HCT116 (cell line): ENCODE data around the gene SDC3. TPM values are rescaled to one million over a fixed set of nuclear protein-coding genes. Genes with fewer than 3 reads are reported as not detected.

Source experiments
- ATAC-seq: fragments of 200-7000 bp; cut with Tn5 transposase; 2 replicates; pipeline ENCODE4 v1.9.1; 2020; ENCODE audit warnings: mild to moderate bottlenecking, moderate library complexity
- BruUV-seq: library from RNA; stranded (reverse); fragments of 400-500 nt; replicated peaks from 2 replicates; lab custom pipeline; 2021; lab: Mats Ljungman, UMichigan
- CTCF ChIA-PET: fragments of 300-600 bp; sonication (Branson Sonifier 250); formaldehyde crosslinking; loops from one replicate; lab custom pipeline; 2021; ENCODE audit warnings: antibody characterized with exemption; lab: Charles Lee
- POLR2A ChIA-PET: fragments of 300-600, 350-600 bp; sonication (Branson Sonifier 250); formaldehyde crosslinking; loops from one replicate; lab custom pipeline; 2021; ENCODE audit warnings: antibody characterized with exemption; lab: Charles Lee
- RAD21 ChIA-PET, 2 experiments: fragments of 300-600 bp; sonication (Branson Sonifier 250); formaldehyde crosslinking; loops; one replicate each; lab custom pipeline; 2023; ENCODE audit warnings: low total read pairs in 2 of 2; ENCODE audit not compliant: uncharacterized antibody in 2 of 2, unreplicated experiment in 2 of 2, low non-redundant PET in 1 of 2; lab: Charles Lee
- DNase-seq: peaks from one replicate; pipeline ENCODE4 v3.0.0-alpha.2; 2010; ENCODE audit warnings: low read depth, low spot score
- H2AFZ ChIP-seq: fragments of 200-600 bp; shearing (Covaris generic), sonication (generic); 2 replicates; pipeline ENCODE4 v1.6.1; 2017; ENCODE audit warnings: low read depth, mixed run types, mixed read lengths, antibody characterized with exemption, low read length; ENCODE audit not compliant: poor library complexity, severe bottlenecking
- H3K27ac ChIP-seq: 2 replicates; pipeline ENCODE4 v1.5.1; 2012; ENCODE audit warnings: low read depth, low read length
- H3K27me3 ChIP-seq: fragments of 200-600 bp; sonication (generic); 2 replicates; pipeline ENCODE4 v1.6.1; 2016; ENCODE audit warnings: mixed run types, low read length, mixed read lengths; ENCODE audit not compliant: insufficient read depth
- H3K36me3 ChIP-seq, 2 experiments: fragments of 200-500 bp in 1 of 2; fragments of 200-600 bp in 1 of 2; sonication (Bioruptor generic) in 1 of 2; sonication (generic) in 1 of 2; 2 replicates each; pipeline versions ENCODE4 v1.5.1 to v1.6.1; 2014 to 2016; ENCODE audit warnings: low read length in 2 of 2, inconsistent platforms in 1 of 2, mixed read lengths in 1 of 2, mixed run types in 1 of 2; ENCODE audit not compliant: insufficient read depth in 2 of 2, control insufficient read depth in 1 of 2
- H3K4me1 ChIP-seq, 2 experiments: fragments of 200-600 bp in 1 of 2; sonication (generic) in 1 of 2; 2 replicates each; pipeline versions ENCODE4 v1.5.1 to v1.6.1; 2012 to 2017; ENCODE audit warnings: low read length in 2 of 2, inconsistent platforms in 1 of 2, mild to moderate bottlenecking in 1 of 2, mixed read lengths in 1 of 2, mixed run types in 1 of 2, moderate library complexity in 1 of 2; ENCODE audit not compliant: insufficient read depth in 2 of 2, control insufficient read depth in 1 of 2
- H3K4me2 ChIP-seq: fragments of 200-600 bp; sonication (generic); 2 replicates; pipeline ENCODE4 v1.6.1; 2017; ENCODE audit warnings: mixed run types, low read length, mixed read lengths
- H3K4me3 ChIP-seq, 2 experiments: fragments of 200-600 bp in 1 of 2; sonication (generic) in 1 of 2; replicated peaks in 1 of 2; 2 replicates each; pipeline ENCODE4 v1.5.1; 2011 to 2016; ENCODE audit warnings: low read length in 2 of 2, control low read depth in 1 of 2, low read depth in 1 of 2, mild to moderate bottlenecking in 1 of 2, mixed read lengths in 1 of 2, mixed run types in 1 of 2
- H3K79me2 ChIP-seq: fragments of 200-600 bp; sonication (generic); 2 replicates; pipeline ENCODE4 v1.6.1; 2017; ENCODE audit warnings: mild to moderate bottlenecking, mixed run types, low read length, moderate library complexity, mixed read lengths; ENCODE audit not compliant: insufficient read depth
- H3K9ac ChIP-seq: fragments of 200-600 bp; sonication (generic); 2 replicates; pipeline ENCODE4 v1.6.1; 2016; ENCODE audit warnings: low read length, mixed read lengths
- H3K9me2 ChIP-seq: fragments of 200-600 bp; sonication (generic), shearing (Covaris generic); 2 replicates; pipeline ENCODE4 v1.6.1; 2017; ENCODE audit warnings: mixed run types, mild to moderate bottlenecking, moderate library complexity; ENCODE audit not compliant: insufficient read depth
- H3K9me3 ChIP-seq, 2 experiments: fragments of 200-500 bp in 1 of 2; fragments of 200-600 bp in 1 of 2; sonication (Bioruptor generic) in 1 of 2; sonication (generic) in 1 of 2; 2 replicates each; pipeline ENCODE4 v1.6.1; 2014 to 2017; ENCODE audit warnings: low read length in 2 of 2, mixed read lengths in 2 of 2, inconsistent platforms in 1 of 2, low read depth in 1 of 2, mild to moderate bottlenecking in 1 of 2, mixed run types in 1 of 2, moderate library complexity in 1 of 2; ENCODE audit not compliant: control insufficient read depth in 1 of 2, insufficient read depth in 1 of 2
- H4K20me1 ChIP-seq: fragments of 200-600 bp; sonication (generic), shearing (Covaris generic); 2 replicates; pipeline ENCODE4 v1.6.1; 2017; ENCODE audit warnings: mixed run types, mild to moderate bottlenecking, moderate library complexity; ENCODE audit not compliant: insufficient read depth
- CBX3 ChIP-seq: IDR thresholded peaks from 2 replicates; pipeline ENCODE4 v1.6.1; 2012; ENCODE audit warnings: low read depth
- CTCF ChIP-seq, 3 experiments: fragments of 200-600 bp in 1 of 3; sonication (generic) in 1 of 3; IDR thresholded peaks in 2 of 3; conservative IDR thresholded peaks in 1 of 3; 2 replicates each; pipeline ENCODE4 v1.5.1; 2012 to 2017; ENCODE audit warnings: low read depth in 2 of 3, low read length in 2 of 3, antibody characterized with exemption in 1 of 3, borderline replicate concordance in 1 of 3, control low read depth in 1 of 3, mild to moderate bottlenecking in 1 of 3, mixed read lengths in 1 of 3, mixed run types in 1 of 3, moderate library complexity in 1 of 3; ENCODE audit not compliant: insufficient read depth in 1 of 3
- EZH2phosphoT487 ChIP-seq: fragments of 200-600 bp; IDR thresholded peaks from 2 replicates; pipeline ENCODE4 v1.6.1; 2018; ENCODE audit warnings: antibody characterized with exemption, borderline replicate concordance
- MAX ChIP-seq: IDR thresholded peaks from 2 replicates; pipeline ENCODE4 v1.6.1; 2012
- SP1 ChIP-seq: IDR thresholded peaks from 2 replicates; pipeline ENCODE4 v1.6.1; 2012; ENCODE audit warnings: low read depth
- SRF ChIP-seq: IDR thresholded peaks from 2 replicates; pipeline ENCODE4 v1.6.1; 2012; ENCODE audit warnings: low read depth
- TCF7L2 ChIP-seq: IDR thresholded peaks from 2 replicates; pipeline ENCODE4 v1.7.0; 2011; ENCODE audit warnings: borderline replicate concordance, inconsistent platforms; ENCODE audit not compliant: insufficient read depth, insufficient read length; ENCODE audit errors: extremely low read depth
- ZBTB33 ChIP-seq: IDR thresholded peaks from 2 replicates; pipeline ENCODE4 v1.6.1; 2011; ENCODE audit warnings: mild to moderate bottlenecking, low read length, moderate library complexity; ENCODE audit not compliant: insufficient replicate concordance; ENCODE audit errors: extremely low read depth
- intact Hi-C: fragments of 100-400 bp; cut with micrococcal nuclease; formaldehyde crosslinking; loops from 2 replicates; pipeline ENCODE4 v1.10.0; 2022
- total RNA-seq: library from RNA; stranded (reverse); gene quantifications from one replicate; pipeline ENCODE4 v1.2.1, GENCODE V29; 2021; ENCODE audit not compliant: unreplicated experiment

The SDC3 gene
- total RNA-seq, 1 experiment from 2014 or later, result 40.1 TPM

DNA sequence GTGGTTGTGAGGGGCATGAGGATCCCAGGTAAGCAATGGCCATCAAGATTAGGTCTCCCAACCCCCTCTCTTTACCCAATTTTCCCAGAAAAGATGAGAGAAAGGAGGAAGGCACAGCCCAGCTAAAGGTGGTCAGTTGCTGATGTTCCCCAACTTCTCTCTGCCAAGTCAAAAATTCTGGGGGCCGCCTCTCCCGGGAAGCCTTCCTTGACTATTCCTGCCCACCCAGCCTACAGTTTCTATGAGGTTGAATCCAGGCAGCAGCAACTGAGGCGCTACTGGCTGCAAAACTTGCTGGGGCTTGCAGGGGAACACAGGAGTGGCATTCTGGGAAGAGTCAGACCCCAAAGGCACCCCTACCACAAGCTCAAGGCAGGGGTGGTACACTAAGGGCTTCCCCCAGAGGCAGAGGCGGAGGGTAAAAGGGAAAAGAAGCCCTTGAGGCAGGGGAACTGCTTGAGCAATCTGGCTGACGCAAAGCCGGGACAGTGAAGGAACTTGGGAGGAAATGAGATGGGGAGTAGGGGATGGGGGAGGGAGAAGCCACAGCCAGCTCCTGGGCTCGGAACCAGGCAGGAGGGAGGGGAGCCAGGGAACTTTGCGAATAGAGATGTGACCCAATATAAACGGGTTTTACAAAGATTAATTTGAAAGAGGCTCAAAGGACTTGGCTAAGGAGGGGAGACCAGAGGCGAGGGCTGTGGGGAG is 31.2 kb downstream of the SDC3 start:
- no peak overlapping the region for H3K9ac ChIP-seq
- H3K27ac ChIP-seq, result no peak overlapping the region
- no peak overlapping the region for H3K4me3 ChIP-seq
- H3K36me3 ChIP-seq, result no peaks in the 10 kb centered on the region; a peak in 1 of 4 replicates
- H3K9me2 ChIP-seq, result no peaks in the 10 kb centered on the region
- no peaks in the 10 kb centered on the region for H3K27me3 ChIP-seq
- intact Hi-C loops, result no loop called here
- H3K4me2 ChIP-seq, result no peak overlapping the region
- H3K9me3 ChIP-seq, result no peaks in the 10 kb centered on the region
- no peak overlapping the region for H2AFZ ChIP-seq
- no peaks in the 10 kb centered on the region for H3K4me1 ChIP-seq
- H3K79me2 ChIP-seq, result no peaks in the 10 kb centered on the region
- ChIA-PET RAD21 (no interaction called here), CTCF (interaction anchor here (1.1 kb wide), 1 partner anchor 33 kb away, joined by 3 read pairs; no protein-coding TSS in a partner anchor), POLR2A (no interaction called here)
- no peak for ATAC-seq
- no TSS peak for BruUV-seq
- TF ChIP-seq EZH2phosphoT487 (no peak), SRF (no peak)
- DNase-seq, result no peak
- H4K20me1 ChIP-seq, result no peaks in the 10 kb centered on the region

DNA sequence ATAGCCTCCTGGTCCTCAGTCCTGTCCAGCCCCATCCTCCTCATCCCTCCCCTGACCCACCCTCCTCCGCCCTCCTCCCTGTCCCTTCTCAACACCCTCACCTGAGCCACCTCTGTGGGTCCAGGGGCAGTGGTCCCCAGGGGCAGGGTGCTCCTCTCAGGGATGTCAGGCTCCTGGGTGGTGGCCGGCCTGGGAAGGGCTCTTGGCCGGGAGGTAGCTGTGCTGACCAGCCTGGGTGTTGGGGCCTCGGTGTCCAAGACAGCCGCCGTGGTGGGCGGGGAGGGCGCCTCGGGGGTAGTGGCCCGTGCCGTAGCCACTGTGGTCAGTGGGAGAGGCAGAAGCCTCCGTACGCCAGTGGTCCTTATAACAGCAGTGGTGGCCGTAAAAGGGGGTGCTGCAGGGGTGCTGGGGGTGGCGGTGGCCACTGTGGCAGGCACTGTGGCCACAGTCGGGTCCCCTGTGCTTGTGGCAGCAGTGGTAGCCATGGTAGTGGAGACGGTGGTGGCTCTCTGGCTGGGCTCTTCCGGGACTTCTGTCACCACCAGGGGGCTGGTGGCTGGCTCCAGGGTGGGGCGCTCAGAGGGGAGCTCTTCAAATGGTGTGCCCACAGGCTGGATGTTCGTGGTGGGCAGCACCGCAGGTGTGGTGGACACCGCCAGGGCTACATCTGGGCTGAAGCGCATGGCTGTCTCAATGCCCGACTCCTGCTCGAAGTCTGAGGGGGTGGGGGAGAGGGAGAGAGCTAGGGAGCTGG is 31.9 kb downstream of the SDC3 start:
- Histone ChIP-seq H3K36me3 (no peaks in the 10 kb centered on the region; a peak in 1 of 4 replicates), H3K4me3 (no peak overlapping the region), H4K20me1 (no peaks in the 10 kb centered on the region), H3K9me3 (no peaks in the 10 kb centered on the region), H2AFZ (no peak overlapping the region), H3K27me3 (no peaks in the 10 kb centered on the region), H3K9me2 (no peaks in the 10 kb centered on the region), H3K79me2 (no peaks in the 10 kb centered on the region), H3K4me2 (no peak overlapping the region), H3K27ac (no peak overlapping the region), H3K9ac (no peak overlapping the region), H3K4me1 (no peaks in the 10 kb centered on the region)
- CTCF ChIA-PET, result interaction anchor here (1.1 kb wide), 1 partner anchor 33 kb away, joined by 3 read pairs; no protein-coding TSS in a partner anchor
- TF ChIP-seq MAX, result no peak
- TF ChIP-seq SP1, result no peak
- TF ChIP-seq ZBTB33, result no peak
- peak in 2 of 3 experiments; percentile 9 to 29; a peak in 2 of 6 replicates for TF ChIP-seq CTCF (IDR thresholded peaks at IDR 0.05 in 2 of 3, conservative IDR thresholded peaks at IDR 0.05 in 1 of 3; ENCODE audit: borderline replicate concordance in 1 of 3, insufficient read depth in 1 of 3, low read depth in 2 of 3, low read length in 2 of 3)
- no peak for TF ChIP-seq TCF7L2
- no peak for TF ChIP-seq CBX3
- no TSS peak for BruUV-seq
- DNase-seq (no peak), ATAC-seq (no peak)
- intact Hi-C loops, result no loop called here
- RAD21 ChIA-PET, result no interaction called here
- POLR2A ChIA-PET, result no interaction called here
